K562 (cell line): Measurements from ENCODE around the gene FAM111B. TPM values are rescaled to one million over a fixed set of nuclear protein-coding genes. Genes with fewer than 3 reads are reported as not detected.
A peak's percentile ranks its signal among the peaks of the same experiment; 100 is the strongest.

Experiments
- C11orf30 ChIP-seq: fragments of 450-650 bp; IDR thresholded peaks from 2 replicates; pipeline ENCODE4 v1.6.1; 2016; ENCODE audit warnings: low read depth, mild to moderate bottlenecking
- CHCHD3 ChIP-seq: fragments of 250-450 bp; sonication (Bioruptor Pico); IDR thresholded peaks from 2 replicates; pipeline ENCODE4 v2.1.2; 2022; ENCODE audit warnings: mild to moderate bottlenecking
- EP300 ChIP-seq: IDR thresholded peaks from 2 replicates; pipeline ENCODE4 v1.6.1; 2012; ENCODE audit warnings: low read length, improper control_type of control experiment
- MAFF ChIP-seq: IDR thresholded peaks from 2 replicates; pipeline ENCODE4 v1.6.1; 2012; ENCODE audit warnings: low read length, improper control_type of control experiment
- SPI1 ChIP-seq: IDR thresholded peaks from 2 replicates; pipeline ENCODE4 v1.6.1; 2011; ENCODE audit warnings: low read depth, low read length, control low read depth, borderline replicate concordance
- TAL1 ChIP-seq: fragments of 450-650 bp; IDR thresholded peaks from 2 replicates; pipeline ENCODE4 v1.6.1; 2016; ENCODE audit warnings: mild to moderate bottlenecking
- TRIM24 ChIP-seq, 2 experiments: fragments of 450-650 bp; IDR thresholded peaks; 2 replicates each; pipeline ENCODE4 v1.6.1; 2016
- YBX1 ChIP-seq: fragments of 450-650 bp; IDR thresholded peaks from 2 replicates; pipeline ENCODE4 v1.7.1; 2016; ENCODE audit warnings: mild to moderate bottlenecking
- ZNF124 ChIP-seq: sonication (generic); formaldehyde crosslinking; IDR thresholded peaks from 2 replicates; pipeline ENCODE4 v1.8.1; 2022; ENCODE audit warnings: missing genetic modification reagents
- ZNF444 ChIP-seq: fragments of 250-450 bp; sonication (Bioruptor Pico); IDR thresholded peaks from 2 replicates; pipeline ENCODE4 v1.4.0; 2020; ENCODE audit warnings: mild to moderate bottlenecking, moderate library complexity
- polyA plus RNA-seq, 8 experiments: library from polyadenylated mRNA; depleted of rRNA in 4 of 8; stranded (reverse) in 5 of 8; unstranded in 3 of 8; fragments of >200 nt; fragmentation: Nextera tagmentation in 2 of 8; fragmentation: Illumina TruSeq in 1 of 8; extraction: Ambion mirVana in 2 of 8; extraction: Trizol in 1 of 8; gene quantifications; 2 replicates each; pipeline versions ENCODE4 v1.2.1 to v1.2.3, GENCODE V29; 2011 to 2014; ENCODE audit warnings: inconsistent platforms in 1 of 8, missing spikeins in 1 of 8
- total RNA-seq, 7 experiments: library from RNA; depleted of rRNA in 6 of 7; stranded (reverse); fragments of >200 nt in 6 of 7; fragmentation: Illumina TruSeq in 2 of 7; extraction: Trizol in 2 of 7; gene quantifications; 2 replicates each; pipeline versions ENCODE4 v1.2.1 to v1.2.3, GENCODE V29; 2011 to 2021; ENCODE audit warnings: low replicate concordance in 1 of 7
- TF ChIP-seq, protein P1 (sequence below): fragments of 250-450 bp; sonication (Bioruptor Pico); IDR thresholded peaks from 2 replicates; pipeline ENCODE4 v1.4.0; 2020; ENCODE audit warnings: mild to moderate bottlenecking, moderate library complexity
- TF ChIP-seq, protein P2 (sequence below), 2 experiments: fragments of 450-650 bp; IDR thresholded peaks; 2 replicates each; pipeline ENCODE4 v1.6.1; 2018; ENCODE audit warnings: mild to moderate bottlenecking in 2 of 2, low read depth in 1 of 2; ENCODE audit not compliant: partially characterized antibody in 2 of 2
- TF ChIP-seq, protein P3 (sequence below): fragments of 450-650 bp; IDR thresholded peaks from 2 replicates; pipeline ENCODE4 v1.6.1; 2014; ENCODE audit warnings: low read depth, mild to moderate bottlenecking, moderate library complexity, borderline replicate concordance
- TF ChIP-seq, protein P4 (sequence below): fragments of 150-350 bp; IDR thresholded peaks from 2 replicates; pipeline ENCODE4 v1.6.1; 2014; ENCODE audit warnings: low read depth, mild to moderate bottlenecking, low read length, borderline replicate concordance

The FAM111B gene
- total and polyA plus RNA-seq, 9 of the 15 experiments (the other 6 are each of a cell fraction or from before 2014, with no cell fraction given), result 0.01 to 0.33 (median 0.06) TPM; not detected in 5

DNA sequence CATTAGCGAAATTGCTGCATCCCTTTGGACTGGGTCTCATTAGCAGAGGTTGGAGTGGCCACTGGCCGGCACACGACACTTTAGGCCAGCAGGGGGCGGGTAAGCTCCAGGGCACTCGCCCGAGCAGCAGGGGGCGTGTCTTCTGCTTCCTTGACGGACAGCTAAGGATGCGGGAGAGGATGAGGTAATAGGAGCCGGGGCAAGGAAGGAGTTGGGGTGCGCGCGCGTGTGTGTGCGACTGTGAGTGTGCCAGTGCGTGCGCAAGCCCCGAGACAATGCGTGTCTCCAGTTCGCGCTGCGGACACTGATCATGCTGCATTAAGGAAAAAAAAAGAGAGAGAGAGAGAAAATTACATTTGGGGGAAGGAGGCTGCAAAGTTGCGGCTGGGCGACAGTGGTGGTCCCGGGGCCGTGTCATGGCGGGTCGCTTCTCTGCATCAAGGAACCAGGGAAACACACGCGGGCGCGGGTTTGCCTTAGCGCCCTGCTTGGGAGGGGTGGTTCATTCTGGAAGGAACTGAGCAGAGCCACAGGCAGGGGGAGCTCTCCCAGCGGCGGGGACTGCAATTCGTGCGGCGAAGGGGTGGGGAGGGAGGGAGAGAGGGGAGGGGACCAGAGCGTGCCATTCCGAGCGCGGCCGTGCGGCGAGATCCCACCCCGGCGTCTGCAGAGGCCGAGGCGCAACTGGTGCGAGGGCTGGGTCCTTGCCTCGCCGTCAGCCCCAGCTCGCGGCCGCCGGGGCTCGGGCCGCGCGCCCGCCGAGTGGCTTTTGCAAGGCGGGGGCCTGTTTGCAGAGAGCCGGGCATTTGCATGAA lies 64.7 kb downstream of the FAM111B start, which contains the start of gene DTX4 (continued):
- TF ChIP-seq, protein P1, sequence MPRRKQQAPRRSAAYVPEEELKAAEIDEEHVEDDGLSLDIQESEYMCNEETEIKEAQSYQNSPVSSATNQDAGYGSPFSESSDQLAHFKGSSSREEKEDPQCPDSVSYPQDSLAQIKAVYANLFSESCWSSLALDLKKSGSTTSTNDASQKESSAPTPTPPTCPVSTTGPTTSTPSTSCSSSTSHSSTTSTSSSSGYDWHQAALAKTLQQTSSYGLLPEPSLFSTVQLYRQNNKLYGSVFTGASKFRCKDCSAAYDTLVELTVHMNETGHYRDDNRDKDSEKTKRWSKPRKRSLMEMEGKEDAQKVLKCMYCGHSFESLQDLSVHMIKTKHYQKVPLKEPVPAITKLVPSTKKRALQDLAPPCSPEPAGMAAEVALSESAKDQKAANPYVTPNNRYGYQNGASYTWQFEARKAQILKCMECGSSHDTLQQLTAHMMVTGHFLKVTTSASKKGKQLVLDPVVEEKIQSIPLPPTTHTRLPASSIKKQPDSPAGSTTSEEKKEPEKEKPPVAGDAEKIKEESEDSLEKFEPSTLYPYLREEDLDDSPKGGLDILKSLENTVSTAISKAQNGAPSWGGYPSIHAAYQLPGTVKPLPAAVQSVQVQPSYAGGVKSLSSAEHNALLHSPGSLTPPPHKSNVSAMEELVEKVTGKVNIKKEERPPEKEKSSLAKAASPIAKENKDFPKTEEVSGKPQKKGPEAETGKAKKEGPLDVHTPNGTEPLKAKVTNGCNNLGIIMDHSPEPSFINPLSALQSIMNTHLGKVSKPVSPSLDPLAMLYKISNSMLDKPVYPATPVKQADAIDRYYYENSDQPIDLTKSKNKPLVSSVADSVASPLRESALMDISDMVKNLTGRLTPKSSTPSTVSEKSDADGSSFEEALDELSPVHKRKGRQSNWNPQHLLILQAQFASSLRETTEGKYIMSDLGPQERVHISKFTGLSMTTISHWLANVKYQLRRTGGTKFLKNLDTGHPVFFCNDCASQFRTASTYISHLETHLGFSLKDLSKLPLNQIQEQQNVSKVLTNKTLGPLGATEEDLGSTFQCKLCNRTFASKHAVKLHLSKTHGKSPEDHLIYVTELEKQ (CRISPR knock-in tag), result no peak
- TF ChIP-seq SPI1 (peak; percentile 50; the same call in 1 of the 2 replicates), CHCHD3 (CRISPR knock-in tag) (no peak), ZNF444 (CRISPR knock-in tag) (no peak), MAFF (no peak), TAL1 (no peak), TRIM24 (IDR thresholded peaks at IDR 0.05) (no peak), YBX1 (no peak), EP300 (no peak), C11orf30 (no peak), ZNF124 (CRISPR knock-in tag) (no peak)
- TF ChIP-seq, protein P2, sequence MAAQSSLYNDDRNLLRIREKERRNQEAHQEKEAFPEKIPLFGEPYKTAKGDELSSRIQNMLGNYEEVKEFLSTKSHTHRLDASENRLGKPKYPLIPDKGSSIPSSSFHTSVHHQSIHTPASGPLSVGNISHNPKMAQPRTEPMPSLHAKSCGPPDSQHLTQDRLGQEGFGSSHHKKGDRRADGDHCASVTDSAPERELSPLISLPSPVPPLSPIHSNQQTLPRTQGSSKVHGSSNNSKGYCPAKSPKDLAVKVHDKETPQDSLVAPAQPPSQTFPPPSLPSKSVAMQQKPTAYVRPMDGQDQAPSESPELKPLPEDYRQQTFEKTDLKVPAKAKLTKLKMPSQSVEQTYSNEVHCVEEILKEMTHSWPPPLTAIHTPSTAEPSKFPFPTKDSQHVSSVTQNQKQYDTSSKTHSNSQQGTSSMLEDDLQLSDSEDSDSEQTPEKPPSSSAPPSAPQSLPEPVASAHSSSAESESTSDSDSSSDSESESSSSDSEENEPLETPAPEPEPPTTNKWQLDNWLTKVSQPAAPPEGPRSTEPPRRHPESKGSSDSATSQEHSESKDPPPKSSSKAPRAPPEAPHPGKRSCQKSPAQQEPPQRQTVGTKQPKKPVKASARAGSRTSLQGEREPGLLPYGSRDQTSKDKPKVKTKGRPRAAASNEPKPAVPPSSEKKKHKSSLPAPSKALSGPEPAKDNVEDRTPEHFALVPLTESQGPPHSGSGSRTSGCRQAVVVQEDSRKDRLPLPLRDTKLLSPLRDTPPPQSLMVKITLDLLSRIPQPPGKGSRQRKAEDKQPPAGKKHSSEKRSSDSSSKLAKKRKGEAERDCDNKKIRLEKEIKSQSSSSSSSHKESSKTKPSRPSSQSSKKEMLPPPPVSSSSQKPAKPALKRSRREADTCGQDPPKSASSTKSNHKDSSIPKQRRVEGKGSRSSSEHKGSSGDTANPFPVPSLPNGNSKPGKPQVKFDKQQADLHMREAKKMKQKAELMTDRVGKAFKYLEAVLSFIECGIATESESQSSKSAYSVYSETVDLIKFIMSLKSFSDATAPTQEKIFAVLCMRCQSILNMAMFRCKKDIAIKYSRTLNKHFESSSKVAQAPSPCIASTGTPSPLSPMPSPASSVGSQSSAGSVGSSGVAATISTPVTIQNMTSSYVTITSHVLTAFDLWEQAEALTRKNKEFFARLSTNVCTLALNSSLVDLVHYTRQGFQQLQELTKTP (IDR thresholded peaks at IDR 0.05; ENCODE audit: low read depth in 1 of 2, partially characterized antibody in 2 of 2), result no peak
- TF ChIP-seq, protein P3, sequence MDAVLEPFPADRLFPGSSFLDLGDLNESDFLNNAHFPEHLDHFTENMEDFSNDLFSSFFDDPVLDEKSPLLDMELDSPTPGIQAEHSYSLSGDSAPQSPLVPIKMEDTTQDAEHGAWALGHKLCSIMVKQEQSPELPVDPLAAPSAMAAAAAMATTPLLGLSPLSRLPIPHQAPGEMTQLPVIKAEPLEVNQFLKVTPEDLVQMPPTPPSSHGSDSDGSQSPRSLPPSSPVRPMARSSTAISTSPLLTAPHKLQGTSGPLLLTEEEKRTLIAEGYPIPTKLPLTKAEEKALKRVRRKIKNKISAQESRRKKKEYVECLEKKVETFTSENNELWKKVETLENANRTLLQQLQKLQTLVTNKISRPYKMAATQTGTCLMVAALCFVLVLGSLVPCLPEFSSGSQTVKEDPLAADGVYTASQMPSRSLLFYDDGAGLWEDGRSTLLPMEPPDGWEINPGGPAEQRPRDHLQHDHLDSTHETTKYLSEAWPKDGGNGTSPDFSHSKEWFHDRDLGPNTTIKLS, result no peak
- TF ChIP-seq, protein P4, sequence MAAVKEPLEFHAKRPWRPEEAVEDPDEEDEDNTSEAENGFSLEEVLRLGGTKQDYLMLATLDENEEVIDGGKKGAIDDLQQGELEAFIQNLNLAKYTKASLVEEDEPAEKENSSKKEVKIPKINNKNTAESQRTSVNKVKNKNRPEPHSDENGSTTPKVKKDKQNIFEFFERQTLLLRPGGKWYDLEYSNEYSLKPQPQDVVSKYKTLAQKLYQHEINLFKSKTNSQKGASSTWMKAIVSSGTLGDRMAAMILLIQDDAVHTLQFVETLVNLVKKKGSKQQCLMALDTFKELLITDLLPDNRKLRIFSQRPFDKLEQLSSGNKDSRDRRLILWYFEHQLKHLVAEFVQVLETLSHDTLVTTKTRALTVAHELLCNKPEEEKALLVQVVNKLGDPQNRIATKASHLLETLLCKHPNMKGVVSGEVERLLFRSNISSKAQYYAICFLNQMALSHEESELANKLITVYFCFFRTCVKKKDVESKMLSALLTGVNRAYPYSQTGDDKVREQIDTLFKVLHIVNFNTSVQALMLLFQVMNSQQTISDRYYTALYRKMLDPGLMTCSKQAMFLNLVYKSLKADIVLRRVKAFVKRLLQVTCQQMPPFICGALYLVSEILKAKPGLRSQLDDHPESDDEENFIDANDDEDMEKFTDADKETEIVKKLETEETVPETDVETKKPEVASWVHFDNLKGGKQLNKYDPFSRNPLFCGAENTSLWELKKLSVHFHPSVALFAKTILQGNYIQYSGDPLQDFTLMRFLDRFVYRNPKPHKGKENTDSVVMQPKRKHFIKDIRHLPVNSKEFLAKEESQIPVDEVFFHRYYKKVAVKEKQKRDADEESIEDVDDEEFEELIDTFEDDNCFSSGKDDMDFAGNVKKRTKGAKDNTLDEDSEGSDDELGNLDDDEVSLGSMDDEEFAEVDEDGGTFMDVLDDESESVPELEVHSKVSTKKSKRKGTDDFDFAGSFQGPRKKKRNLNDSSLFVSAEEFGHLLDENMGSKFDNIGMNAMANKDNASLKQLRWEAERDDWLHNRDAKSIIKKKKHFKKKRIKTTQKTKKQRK, result no peak
